Measurements from ENCODE around the gene KLHL15. TPM values are rescaled to one million over a fixed set of nuclear protein-coding genes. Genes with fewer than 3 reads are reported as not detected.
A peak's percentile ranks its signal among the peaks of the same experiment; 100 is the strongest.

Gene KLHL15
- polyA plus RNA-seq, 1 of the 3 experiments (the other 2 are of a cell fraction): 2.4 TPM

DNA sequence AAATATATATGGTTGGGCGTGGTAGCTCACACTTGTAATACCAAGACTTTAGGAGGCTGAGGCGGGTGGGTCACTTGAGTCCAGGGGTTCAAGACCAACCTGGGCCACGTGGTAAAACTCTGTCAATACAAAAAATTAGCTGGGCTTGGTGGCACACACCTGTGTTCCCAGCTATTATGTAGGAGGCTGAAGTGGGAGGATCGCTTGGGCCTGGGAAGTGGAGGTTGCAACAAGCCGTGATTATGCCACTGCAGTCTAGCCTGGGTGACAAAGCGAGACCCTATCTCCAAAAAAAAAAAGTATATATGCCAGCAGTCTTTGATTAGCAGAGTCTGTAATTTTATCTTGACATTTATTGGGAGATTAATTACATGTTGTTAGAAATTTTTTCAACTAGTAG lies 36.5 kb upstream of the KLHL15 start:
- Histone ChIP-seq H2AFZ (ENCODE audit: low read depth) (no peak overlapping the region), H3K79me2 (ENCODE audit: insufficient read depth) (peaks cover 86% of the 10 kb centered on the region), H4K20me1 (ENCODE audit: insufficient read depth) (peaks cover 34% of the 10 kb centered on the region), H3K27ac (ENCODE audit: low read depth in 2 of 2, low read length in 1 of 2) (no peak overlapping the region), H3K36me3 (replicated peaks in 1 of 2; ENCODE audit: control insufficient read depth in 1 of 2, insufficient read depth in 2 of 2, low read length in 1 of 2) (peaks cover 66 to 97% of the 10 kb centered on the region in 2 experiments), H3F3A (replicated peaks; ENCODE audit: insufficient read depth) (peaks cover 41% of the 10 kb centered on the region), H3K27me3 (ENCODE audit: insufficient read depth) (no peaks in the 10 kb centered on the region), H3K4me2 (no peak overlapping the region), H3K9me2 (no peaks in the 10 kb centered on the region), H3K4me3 (ENCODE audit: low read depth in 2 of 2, low read length in 1 of 2) (no peak overlapping the region), H3K9ac (no peak overlapping the region), H3K4me1 (ENCODE audit: control insufficient read depth in 1 of 2, insufficient read depth in 2 of 2, low read depth in 1 of 2, low read length in 1 of 2) (no peaks in the 10 kb centered on the region), H3K9me3 (no peaks in the 10 kb centered on the region)
- ChIA-PET CTCF (no interaction called here), POLR2A (interaction anchor here (1.2 kb wide), 1 partner anchor 9 kb away, joined by 3 read pairs; no protein-coding TSS in a partner anchor)
- no peak for DNase-seq
- 96% methylated on average over 6 of the region's 6 CpGs for WGBS (ENCODE audit: low lambda C conversion rate)
- TF ChIP-seq EP300 (IDR thresholded peaks at IDR 0.05; ENCODE audit: borderline replicate concordance in 1 of 2, low read depth in 1 of 2, low read length in 1 of 2): no peak
- TF ChIP-seq FOXM1 (IDR thresholded peaks at IDR 0.05; ENCODE audit: low read depth): no peak
- TF ChIP-seq, protein P1, sequence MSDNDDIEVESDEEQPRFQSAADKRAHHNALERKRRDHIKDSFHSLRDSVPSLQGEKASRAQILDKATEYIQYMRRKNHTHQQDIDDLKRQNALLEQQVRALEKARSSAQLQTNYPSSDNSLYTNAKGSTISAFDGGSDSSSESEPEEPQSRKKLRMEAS (IDR thresholded peaks at IDR 0.05; ENCODE audit: low read depth): no peak
- no peak for TF ChIP-seq TAF1 (IDR thresholded peaks at IDR 0.05; ENCODE audit: borderline replicate concordance, low read depth, low read length)
- no peak for TF ChIP-seq RXRA (IDR thresholded peaks at IDR 0.05; ENCODE audit: borderline replicate concordance, low read depth)
- TF ChIP-seq, protein P2, sequence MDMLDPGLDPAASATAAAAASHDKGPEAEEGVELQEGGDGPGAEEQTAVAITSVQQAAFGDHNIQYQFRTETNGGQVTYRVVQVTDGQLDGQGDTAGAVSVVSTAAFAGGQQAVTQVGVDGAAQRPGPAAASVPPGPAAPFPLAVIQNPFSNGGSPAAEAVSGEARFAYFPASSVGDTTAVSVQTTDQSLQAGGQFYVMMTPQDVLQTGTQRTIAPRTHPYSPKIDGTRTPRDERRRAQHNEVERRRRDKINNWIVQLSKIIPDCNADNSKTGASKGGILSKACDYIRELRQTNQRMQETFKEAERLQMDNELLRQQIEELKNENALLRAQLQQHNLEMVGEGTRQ (IDR thresholded peaks at IDR 0.05; ENCODE audit: borderline replicate concordance, low read depth, low read length): no peak
- no peak for TF ChIP-seq NFIC (IDR thresholded peaks at IDR 0.05; ENCODE audit: borderline replicate concordance)

- peaks cover 20 to 42% of the 10 kb centered on the region in 2 experiments for H3K36me3 ChIP-seq (replicated peaks in 1 of 2; ENCODE audit: control insufficient read depth in 1 of 2, insufficient read depth in 2 of 2, low read length in 1 of 2)
- H3K4me2 ChIP-seq: no peak overlapping the region
- H2AFZ ChIP-seq (ENCODE audit: low read depth): peak overlapping the region; percentile 66
- H3K9ac ChIP-seq: no peak overlapping the region
- DNase-seq: no peak
- H3K79me2 ChIP-seq (ENCODE audit: insufficient read depth): peaks cover 15% of the 10 kb centered on the region
- ChIA-PET POLR2A (interaction anchor here (2.6 kb wide), 1 partner anchor 29 kb away, joined by 25 read pairs; the partner anchor contains the start of gene KLHL15), CTCF (interaction anchor here (0.6 to 3.1 kb wide), 20 partner anchors 10 to 388 kb away, joined by 3 to 18 read pairs (median 4); partner anchors contain the start of genes APOO, CXorf58, KLHL15 and PRDX4)
- peaks cover 21% of the 10 kb centered on the region for H3F3A ChIP-seq (replicated peaks; ENCODE audit: insufficient read depth)
- no peaks in the 10 kb centered on the region for H3K9me3 ChIP-seq
- H3K27ac ChIP-seq (ENCODE audit: low read depth in 2 of 2, low read length in 1 of 2): peak overlapping the region in 1 of 2 experiments; percentile 97; a peak in 3 of 4 replicates
- H3K4me1 ChIP-seq (ENCODE audit: control insufficient read depth in 1 of 2, insufficient read depth in 2 of 2, low read depth in 1 of 2, low read length in 1 of 2): peaks cover 0 to 6% of the 10 kb centered on the region in 2 experiments; a peak in 1 of 4 replicates
- peaks cover 27% of the 10 kb centered on the region for H4K20me1 ChIP-seq (ENCODE audit: insufficient read depth)
- WGBS (ENCODE audit: low lambda C conversion rate): 6% methylated on average over 3 of the region's 14 CpGs
- TF ChIP-seq ZBTB33 (IDR thresholded peaks at IDR 0.05; ENCODE audit: borderline replicate concordance, low read depth): 0 out of 2 replicates have a peak, but pooled peaks have one; percentile 0
- TF ChIP-seq, protein P2 (IDR thresholded peaks at IDR 0.05; ENCODE audit: borderline replicate concordance, low read depth, low read length): no peak
- H3K9me2 ChIP-seq: no peaks in the 10 kb centered on the region
- H3K4me3 ChIP-seq (ENCODE audit: low read depth in 2 of 2, low read length in 1 of 2): no peak overlapping the region; a peak in 2 of 4 replicates
- no peaks in the 10 kb centered on the region for H3K27me3 ChIP-seq (ENCODE audit: insufficient read depth)
Observed at GRCh38 chrX:24055043-24055356, 28.0 kb upstream of the KLHL15 start.
